SIG-M5 (cell line): ENCODE measurements around the gene HTR2C.
"Not testable (repeated sequence)": the region's sequence is repeated elsewhere in the genome, so short reads cannot be mapped to it uniquely, and the experiment has no call there.

Source experiments
- DNase-seq: peaks from one replicate; lab custom pipeline; 2025; lab: John Stamatoyannopoulos, UW

The HTR2C gene

DNA sequence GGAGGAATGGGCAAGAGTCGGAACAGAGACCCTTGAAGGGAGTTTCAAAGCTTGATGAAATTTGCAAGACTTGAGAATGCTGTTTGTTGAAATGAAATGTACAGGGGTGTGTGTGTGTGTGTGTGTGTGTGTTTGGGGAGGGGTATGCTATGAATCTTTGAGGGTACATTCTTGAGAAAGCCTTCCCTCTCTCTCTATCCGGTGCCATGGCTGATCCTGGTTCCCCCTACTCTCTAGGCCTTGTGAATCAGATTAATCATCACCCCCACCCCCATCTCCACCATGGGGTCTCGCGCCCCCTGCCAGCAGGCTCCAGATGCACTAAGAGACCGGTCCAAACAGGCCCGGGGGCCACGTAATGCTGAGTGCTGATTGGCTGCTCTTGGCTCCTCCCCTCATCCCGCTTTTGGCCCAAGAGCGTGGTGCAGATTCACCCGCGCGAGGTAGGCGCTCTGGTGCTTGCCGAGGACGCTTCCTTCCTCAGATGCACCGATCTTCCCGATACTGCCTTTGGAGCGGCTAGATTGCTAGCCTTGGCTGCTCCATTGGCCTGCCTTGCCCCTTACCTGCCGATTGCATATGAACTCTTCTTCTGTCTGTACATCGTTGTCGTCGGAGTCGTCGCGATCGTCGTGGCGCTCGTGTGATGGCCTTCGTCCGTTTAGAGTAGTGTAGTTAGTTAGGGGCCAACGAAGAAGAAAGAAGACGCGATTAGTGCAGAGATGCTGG is at the start of gene HTR2C:
HTR2C (plus strand) TSS at position 441 of the 729 bp plus-strand sequence. CDS start 142,851 bp downstream, outside the sequence.
- DNase-seq = no peak

DNA sequence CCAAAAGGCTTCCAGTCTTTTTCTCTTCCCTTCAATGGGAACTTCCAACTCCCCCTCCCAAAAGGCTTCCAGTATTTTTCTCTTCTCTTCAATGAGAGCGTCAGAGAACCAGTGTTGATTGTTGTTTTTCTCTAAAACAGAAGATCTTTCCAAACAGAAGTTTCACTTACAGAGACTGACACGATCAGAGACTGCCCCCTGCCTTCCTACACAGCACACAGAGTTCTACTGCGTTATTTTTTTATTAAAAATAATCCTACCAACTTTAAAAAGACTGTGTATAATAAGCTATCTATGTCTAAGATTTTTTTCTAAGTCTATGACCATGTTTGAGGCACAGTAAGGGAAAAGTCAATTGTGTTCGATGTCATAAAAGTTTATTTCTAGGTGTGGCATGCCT is 3.5 kb upstream of the HTR2C start:
- no peak for DNase-seq

DNA sequence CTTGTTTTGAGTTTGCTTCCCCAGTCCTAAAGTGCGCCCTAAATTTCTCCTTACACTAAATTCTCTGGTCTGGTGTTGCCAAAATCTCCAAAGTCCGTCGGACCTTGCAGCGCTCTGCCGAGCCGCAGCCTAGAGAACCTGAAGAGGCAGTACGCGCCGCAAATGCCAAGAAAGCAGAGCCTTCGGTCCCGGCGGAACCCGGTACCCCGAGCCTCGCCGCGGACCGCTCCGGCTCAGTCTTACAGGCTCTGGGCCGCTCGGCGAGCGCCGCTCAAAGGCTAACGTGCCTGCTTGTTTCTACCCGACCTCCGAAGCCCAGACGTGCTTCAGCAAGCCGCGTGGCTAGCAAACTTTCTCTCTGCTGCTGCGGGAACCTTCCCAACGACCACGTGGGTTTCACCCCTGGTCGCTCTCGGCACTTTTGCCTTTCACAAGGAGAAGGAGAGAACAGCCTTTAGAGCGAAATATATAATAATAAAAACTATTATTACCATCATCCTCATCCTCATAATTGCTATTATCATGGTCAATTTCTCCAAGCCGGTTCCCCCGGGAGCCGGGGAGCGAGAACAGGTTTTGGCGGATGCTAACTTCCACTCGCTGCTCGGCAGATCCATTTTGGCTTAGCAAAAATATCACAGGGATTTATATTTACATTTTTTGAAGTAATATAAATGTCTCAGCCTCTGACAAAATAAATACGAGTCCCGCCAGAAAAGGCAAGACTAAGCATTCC is 2.2 kb upstream of the HTR2C start:
- no peak for DNase-seq

DNA sequence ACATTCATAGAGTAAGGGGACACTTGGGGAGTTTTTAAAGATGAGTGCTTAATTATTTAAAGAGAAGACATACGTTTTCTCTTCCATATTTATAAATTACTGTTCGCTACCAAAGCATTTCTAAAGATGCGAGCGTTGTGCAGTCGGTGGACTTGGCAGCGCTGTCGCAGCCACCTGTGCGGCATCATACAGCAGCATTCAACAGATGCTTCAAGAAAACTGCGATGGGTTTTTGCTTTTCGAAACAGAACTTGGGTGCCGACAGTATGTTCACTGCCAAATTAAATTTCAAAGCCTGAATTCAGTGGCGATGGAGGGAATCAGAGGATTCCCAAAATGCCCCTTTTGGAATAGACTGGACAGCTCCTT is 1.6 kb upstream of the HTR2C start:
- DNase-seq = no peak

DNA sequence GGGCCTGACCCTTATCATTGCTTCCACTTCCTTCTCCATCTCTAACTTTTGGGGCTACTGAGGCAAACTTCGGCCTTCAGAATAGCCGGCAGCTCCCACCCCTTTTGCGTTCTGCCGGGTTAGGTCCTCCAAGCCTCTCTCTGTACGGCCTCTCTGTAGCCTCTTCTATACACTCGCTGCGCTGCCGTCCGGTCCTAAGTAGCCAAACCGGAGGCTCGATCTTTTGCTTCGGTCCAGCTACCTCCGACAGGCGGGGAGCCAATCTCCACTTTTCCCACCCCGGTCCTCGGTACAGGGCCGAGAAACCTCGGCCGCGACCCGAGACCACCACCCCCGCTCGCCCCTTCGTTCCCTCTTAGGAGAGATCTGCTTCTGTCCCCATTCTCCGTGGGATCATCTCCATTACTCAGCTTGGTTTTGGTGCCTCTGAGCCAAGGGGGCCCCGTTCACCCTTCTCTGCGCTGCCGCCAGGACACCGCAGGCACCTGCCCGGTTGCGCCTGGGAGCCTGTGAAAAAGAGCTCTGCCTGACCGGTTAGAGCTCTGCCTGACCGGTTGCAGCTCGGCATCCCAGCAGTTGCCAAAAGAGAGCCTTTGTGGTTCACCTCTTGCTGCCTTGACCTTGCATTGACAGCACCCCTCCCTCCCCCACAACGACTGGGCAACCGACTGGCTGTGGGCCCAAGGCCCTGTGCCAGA is 1.0 kb upstream of the HTR2C start:
- no peak for DNase-seq

DNA sequence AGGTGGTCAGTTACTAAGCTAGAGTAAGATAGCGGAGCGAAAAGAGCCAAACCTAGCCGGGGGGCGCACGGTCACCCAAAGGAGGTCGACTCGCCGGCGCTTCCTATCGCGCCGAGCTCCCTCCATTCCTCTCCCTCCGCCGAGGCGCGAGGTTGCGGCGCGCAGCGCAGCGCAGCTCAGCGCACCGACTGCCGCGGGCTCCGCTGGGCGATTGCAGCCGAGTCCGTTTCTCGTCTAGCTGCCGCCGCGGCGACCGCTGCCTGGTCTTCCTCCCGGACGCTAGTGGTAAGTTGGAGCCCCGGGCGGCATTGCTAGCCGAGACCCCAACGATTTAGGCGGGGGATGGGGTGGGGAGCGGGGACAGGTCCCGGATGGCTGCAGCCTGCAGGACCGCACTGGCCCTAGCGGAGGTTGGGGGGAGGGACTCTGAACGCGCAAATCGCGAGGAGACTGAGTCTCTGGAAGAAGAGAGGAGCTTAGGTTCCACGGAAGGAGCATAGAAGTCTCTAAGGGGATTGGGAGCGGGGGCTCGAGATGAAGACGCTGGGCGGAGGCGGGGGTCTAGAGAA is 573 bp downstream of the HTR2C start:
- DNase-seq = no peak

DNA sequence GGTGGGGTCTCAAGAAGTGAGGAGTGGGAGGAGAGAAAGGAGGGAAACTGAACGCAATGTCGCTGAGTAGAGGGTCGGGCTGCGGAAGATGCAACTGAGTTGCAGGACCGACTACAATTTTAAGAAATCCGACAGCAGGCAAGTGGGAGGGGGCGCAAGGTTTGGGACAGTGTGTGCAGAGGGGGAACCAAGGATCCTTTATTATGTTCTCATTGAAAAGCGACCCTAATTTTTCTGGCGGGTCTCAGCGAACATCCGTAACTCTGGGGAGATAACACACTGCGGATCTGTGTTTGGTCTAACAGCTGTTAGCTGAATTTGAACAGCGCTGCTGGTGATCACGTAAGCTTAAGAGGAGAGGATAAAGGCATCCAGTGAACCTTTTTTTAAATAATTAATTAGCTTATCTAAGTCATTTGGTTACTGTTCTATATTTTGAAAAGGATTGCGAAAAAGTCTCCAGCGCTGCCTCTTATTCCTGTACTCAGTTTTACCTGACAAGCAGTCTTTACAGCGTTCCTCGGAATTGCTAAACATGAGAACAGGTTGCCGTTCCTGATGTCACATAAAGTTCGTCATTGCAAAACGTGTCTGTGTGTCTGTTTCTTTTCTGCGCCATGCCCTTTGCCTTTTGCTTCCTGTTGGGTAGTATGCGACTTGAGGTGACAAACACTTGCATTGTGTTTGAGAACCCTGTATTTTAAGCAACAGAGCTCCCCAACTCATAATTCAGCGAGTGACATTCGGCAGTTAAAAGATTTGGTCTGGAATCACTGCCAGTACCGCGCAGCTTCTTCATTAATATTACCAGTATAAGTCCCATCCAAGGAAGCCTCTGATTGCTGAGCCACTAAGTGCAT is 1.3 kb downstream of the HTR2C start:
- no peak for DNase-seq

DNA sequence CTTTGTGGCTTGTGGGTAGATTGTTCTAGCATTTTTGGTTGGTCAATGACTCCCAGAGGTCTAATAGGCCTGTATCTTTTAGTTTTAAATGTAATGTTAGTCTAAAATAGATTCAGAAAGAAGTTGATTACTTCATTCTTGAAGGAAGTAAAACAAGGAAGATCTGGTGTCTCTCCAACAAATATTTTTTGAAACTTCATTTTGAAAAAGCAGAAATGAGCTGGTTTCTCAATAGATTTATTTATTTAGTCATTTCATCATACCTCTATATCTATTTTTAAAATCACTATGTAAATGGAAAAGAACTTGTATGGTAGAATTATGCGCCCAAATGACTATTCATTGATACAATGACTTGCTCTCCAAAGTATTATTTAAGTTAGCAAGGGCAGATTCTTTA is 7.2 kb downstream of the HTR2C start:
- DNase-seq = peak; percentile 0

DNA sequence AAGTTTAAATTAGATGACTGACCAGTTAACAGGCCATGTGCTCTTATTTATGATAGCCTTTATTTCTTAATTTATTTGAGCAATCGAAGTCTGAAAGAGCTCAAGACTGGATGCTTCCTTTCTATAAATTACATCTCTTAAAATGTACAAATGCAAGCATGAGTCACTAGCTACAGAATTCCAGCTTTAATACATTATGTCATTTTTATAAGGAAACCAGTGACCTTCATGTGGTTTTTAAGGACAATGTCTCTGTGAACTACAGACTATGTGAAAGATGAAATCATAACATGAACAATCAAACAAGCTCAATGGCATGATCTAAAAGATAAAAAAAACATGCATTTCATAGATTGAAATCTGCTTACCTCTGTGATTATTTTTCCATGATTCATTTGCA is 15.4 kb downstream of the HTR2C start:
- no peak for DNase-seq

DNA sequence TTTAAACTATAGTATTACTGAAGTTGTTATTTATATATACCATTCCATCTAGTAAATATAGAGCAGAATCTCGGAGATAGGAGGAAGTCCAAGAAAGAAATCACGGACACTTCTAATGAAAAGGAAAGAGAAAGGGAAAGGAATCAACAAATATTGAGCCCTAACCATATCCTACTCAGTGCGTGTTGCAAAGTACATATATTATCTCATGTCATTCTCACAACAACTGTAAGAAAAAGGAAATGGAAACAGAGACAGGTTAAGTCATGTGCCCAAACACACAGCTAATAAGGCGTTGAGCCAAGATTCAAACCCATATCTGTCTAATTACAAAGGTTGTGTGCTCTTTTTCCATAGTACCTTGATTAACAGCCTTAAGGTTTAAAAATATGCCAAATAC is 16.0 kb downstream of the HTR2C start:
- no peak for DNase-seq

DNA sequence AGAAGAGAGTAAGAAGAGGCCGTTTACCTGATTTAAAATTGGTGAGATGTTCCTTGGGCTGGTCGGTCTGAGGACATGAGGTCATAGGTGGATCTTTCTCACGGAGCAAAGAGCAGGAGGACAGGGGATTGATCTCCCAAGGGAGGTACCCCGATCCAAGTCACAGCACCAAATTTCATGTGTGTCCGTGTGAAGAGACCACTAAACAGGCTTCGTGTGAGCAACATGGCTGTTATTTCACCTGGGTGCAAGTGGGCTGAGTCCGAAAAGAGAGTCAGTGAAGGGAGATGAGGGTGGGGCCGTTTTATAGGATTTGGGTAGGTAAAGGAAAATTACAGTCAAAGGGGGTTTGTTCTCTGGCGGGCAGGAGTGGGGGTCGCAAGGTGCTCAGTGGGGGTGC is 22.7 kb downstream of the HTR2C start:
- not testable (repeated sequence) for DNase-seq

DNA sequence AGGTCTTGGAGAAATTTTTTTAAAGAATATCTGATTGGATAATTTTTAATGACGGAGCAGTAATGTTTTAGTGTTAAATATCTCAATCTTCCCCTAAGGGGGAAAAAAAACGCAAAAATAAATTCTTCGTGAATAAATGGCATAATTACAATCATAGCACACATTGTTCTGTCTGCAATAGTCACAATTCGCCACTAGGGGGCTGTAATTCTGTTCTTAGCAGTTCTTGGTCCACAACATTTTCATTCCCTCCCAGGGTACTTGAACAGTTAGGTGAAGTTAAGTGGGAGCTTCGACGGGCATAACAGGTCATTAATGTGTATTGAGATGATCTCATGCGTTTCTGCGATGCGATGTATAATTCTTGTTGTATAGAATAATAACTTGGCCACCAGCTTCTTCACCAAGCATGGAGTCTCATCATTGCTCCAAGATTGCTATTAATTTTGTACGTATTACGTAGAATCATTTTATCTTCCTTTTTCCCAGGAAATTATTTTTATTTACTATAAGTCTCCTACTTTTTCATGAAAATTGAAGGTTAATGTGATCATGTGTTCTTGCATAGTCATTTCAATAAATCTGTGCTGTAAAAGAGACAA is 27.2 kb downstream of the HTR2C start:
- DNase-seq = no peak

DNA sequence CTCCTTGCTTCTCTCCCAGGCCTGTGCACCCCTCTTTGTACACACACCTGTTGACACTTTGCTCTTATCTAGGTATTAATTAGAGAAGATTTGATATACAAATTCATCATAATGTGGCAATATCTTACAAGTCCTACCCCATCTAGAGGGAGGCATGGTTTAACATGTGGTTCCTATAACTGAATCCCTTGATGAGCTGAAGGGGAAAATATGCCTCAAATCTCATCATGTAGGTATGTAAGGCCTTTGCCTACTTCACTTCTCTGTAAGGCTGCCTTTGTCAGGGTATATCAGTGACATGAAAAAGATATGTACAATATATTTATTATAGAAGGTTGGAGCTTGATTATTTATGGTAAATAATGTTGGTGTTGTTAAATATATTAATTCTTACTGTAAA is 31.9 kb downstream of the HTR2C start:
- DNase-seq = no peak

DNA sequence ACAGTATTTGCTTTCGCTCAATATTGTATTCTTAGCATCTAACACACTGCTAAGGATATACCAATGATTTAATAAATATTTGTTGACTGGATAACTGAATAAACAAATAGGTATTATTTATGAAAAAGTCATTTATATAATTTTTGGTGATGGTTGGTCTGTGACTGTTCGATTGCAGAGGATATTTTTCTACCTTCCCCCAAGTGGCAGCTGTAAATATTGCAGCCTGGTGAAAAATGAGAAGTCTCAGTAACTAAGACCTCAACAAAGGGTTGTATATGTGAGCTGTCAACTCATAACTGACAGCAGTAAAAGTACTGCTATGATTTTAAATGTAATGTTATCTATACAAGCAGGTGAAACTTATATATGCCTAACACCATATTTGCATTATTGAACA is 36.0 kb downstream of the HTR2C start:
- DNase-seq = no peak

DNA sequence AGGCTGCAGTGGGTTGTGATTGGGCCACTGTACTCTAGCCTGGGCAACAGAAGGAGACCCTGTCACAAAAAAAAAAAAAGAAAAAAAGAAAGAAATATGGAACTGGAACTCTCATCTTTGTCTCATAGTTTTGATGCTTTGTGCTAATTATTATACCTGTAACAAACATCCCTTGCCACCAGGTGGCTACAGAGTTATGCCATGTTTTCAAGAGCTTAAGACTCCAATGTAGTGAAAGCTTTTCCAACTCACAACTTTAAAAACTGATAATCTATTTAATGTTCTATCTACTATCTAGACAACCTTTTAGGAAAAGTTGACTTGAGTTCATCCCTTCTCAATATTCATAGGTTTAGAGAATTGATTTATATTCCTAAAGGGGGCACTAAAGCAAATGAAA is 42.4 kb downstream of the HTR2C start:
- no peak for DNase-seq

DNA sequence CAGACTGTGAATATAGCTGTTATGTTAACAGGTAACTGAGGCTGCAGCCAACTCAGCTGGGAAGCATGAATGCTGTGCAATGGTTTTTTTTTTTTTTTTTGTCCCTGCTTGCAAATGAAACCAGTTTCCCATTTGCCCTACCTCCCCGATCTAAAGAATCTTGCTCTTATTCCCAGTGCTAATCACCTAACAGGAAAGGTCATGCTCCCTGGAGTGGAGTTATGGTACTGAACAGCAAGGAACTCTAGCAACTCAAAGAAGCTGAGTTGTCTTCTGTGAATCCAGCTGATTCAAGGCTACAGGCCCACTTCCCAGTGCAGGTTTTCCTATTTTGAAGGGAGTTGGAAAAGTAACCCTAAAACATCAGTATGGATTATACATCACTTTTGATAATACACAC is 52.1 kb downstream of the HTR2C start:
- no peak for DNase-seq

DNA sequence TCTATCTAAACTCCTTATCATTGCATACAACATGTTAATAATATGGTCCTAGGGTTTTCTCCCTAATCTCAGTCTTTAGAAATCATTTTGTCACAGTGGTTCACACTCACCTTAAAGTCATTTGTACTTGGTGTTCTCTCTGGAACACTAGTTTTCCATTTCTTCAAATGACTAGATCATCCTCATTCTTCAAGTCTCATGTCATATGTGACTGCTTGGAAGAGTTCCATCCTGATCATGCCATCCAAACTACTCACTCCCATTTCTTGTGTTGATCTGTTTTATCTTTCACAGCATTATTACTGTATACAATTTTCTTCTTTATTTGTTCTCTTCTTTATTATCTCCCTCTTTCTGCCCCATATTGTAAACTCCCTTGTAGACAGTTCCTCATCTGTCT is 66.5 kb downstream of the HTR2C start:
- no peak for DNase-seq

DNA sequence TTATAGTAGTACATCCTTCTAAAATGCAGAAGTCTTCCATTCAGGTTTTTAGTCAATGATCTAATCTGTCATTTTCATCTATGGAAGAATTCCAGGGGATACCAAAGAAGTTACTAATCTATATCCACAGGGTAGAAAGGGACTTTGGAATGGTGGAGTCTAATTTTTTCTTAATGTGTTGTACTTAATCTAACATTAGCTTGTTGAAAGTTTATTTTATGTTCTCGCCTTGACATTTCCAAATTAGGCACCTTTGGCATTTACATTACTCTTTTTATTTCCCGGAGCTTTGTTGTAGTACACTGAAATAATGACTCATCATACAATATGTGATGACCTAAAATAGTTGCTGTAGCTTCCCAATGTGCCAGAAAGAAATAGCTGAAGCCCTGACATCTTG is 91.5 kb downstream of the HTR2C start:
- DNase-seq = no peak

DNA sequence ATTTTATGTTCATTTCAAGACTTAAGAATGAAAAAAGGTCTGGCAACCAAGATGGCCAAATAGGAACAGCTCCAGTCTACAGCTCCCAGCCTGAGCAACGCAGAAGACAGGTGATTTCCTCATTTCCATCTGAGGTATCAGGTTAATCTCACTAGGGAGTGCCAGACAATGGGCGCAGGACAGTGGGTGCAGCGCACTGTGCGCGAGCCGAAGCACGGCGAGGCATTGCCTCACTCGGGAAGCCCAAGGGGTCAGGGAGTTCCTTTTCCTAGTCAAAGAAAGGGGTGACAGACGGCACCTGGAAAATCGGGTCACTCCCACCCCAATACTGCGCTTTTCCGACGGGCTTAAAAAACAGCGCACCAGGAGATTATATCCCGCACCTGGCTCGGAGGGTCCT is 116.6 kb downstream of the HTR2C start:
- not testable (repeated sequence) for DNase-seq

DNA sequence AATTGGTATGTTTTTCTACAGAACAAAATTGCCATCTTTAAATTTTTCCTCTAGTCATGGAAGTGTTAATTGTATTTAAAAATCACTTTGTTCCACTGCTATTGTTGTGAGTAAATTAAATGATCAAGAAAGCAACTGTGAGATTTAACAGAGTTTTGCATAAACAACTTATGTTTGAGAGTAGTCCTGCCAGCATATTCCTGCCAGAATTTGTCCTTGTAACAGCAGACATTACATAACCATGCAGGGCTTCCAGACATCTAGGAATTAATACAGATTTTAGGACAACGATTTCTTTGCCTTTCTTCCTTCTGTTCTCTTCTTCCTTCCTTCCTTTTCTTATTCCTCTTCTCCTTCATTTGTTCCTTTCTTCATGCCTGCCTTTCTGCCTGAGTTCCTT is 125.5 kb downstream of the HTR2C start:
- DNase-seq = no peak

DNA sequence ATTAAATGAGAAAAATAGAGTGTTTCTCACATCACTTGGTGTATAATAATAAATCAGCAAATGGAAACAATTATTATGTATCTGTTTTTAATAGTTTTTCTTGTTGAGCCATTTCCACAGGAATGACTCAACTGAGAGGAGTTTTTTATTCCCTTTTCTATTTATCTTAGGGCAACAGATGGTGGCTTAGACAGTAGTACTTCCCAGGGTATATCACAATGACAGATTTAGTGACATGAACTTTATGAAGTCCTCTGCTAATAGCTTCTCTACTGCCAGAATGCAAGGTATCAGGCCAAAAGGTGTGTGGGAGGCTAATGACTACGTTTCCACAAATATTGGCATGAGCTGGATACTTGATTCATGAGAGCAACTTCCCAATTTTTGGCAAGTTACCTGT is 126.7 kb downstream of the HTR2C start:
- no peak for DNase-seq

DNA sequence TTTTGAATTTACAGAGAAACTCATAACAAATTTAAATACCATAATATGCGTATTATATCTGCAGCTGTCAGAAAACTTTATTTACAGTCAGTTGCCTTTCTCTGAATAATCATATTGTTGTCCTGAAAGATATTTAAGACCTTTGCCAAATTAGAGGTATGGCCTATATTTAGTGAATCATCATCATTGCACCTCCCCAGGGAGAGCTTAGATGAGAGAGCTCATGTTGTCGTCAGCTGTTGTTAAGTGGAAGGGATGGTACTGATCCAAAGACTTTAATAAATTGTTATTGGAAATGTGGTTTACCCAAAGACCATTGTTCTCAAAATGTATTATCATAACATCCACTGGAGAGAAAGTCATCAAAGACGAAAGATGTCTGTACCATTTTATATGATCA is 128.6 kb downstream of the HTR2C start:
- DNase-seq = no peak
